Vagina (tissue), 2 donors: ENCODE data around the gene SRGAP3.

Experiments used
- POLR2A ChIP-seq, 2 donors: fragments of 450-650 bp; IDR thresholded peaks; one replicate each; pipeline ENCODE4 v1.6.1; 2017; ENCODE audit warnings: antibody characterized with exemption in 2 of 2, mild to moderate bottlenecking in 2 of 2, moderate library complexity in 2 of 2
- POLR2AphosphoS5 ChIP-seq, 2 donors: sonication (generic); formaldehyde crosslinking; IDR thresholded peaks; one replicate each; pipeline ENCODE4 v1.9.0; 2017; ENCODE audit warnings: antibody characterized with exemption in 2 of 2, mild to moderate bottlenecking in 2 of 2, low read depth in 1 of 2; ENCODE audit not compliant: insufficient read depth in 1 of 2
- TF ChIP-seq, protein P1 (sequence below), 3 experiments: fragments of 450-650 bp in 2 of 3; fragments of 200-600 bp in 1 of 3; sonication (generic) in 1 of 3; IDR thresholded peaks; one replicate each; pipeline ENCODE4 v1.5.1; 2017 to 2019; ENCODE audit warnings: antibody characterized with exemption in 3 of 3, mild to moderate bottlenecking in 2 of 3, moderate library complexity in 2 of 3

DNA sequence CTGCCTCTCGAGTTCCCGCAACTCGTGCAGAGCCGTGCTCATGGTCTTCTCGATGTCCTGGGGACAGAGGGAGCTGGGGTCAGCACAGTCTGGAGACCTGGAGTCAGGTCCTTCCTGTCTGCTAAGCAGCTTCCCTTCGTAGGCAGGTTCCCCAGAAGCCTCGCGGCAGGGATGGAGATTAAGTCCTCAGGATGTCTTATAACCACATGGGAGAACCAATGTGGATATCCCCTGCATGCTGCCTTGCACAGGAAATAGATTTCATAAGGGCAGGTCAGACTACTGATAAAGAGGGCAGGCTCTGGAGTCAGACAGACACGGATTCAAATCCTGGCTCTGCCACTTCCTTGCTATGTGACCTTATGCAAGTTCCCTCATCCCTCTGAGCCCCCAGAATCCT is 263.6 kb downstream of the SRGAP3 start:
- TF ChIP-seq, protein P1, sequence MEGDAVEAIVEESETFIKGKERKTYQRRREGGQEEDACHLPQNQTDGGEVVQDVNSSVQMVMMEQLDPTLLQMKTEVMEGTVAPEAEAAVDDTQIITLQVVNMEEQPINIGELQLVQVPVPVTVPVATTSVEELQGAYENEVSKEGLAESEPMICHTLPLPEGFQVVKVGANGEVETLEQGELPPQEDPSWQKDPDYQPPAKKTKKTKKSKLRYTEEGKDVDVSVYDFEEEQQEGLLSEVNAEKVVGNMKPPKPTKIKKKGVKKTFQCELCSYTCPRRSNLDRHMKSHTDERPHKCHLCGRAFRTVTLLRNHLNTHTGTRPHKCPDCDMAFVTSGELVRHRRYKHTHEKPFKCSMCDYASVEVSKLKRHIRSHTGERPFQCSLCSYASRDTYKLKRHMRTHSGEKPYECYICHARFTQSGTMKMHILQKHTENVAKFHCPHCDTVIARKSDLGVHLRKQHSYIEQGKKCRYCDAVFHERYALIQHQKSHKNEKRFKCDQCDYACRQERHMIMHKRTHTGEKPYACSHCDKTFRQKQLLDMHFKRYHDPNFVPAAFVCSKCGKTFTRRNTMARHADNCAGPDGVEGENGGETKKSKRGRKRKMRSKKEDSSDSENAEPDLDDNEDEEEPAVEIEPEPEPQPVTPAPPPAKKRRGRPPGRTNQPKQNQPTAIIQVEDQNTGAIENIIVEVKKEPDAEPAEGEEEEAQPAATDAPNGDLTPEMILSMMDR (IDR thresholded peaks at IDR 0.05): no peak
- no peak for TF ChIP-seq POLR2A (IDR thresholded peaks at IDR 0.05)
- no peak for TF ChIP-seq POLR2AphosphoS5 (IDR thresholded peaks at IDR 0.05; ENCODE audit: insufficient read depth in 1 of 2, low read depth in 1 of 2)
